Measurements from ENCODE around the gene SLC6A3.
"Not testable (repeated sequence)": the region's sequence is repeated elsewhere in the genome, so short reads cannot be mapped to it uniquely, and the experiment has no call there.

The SLC6A3 gene

DNA sequence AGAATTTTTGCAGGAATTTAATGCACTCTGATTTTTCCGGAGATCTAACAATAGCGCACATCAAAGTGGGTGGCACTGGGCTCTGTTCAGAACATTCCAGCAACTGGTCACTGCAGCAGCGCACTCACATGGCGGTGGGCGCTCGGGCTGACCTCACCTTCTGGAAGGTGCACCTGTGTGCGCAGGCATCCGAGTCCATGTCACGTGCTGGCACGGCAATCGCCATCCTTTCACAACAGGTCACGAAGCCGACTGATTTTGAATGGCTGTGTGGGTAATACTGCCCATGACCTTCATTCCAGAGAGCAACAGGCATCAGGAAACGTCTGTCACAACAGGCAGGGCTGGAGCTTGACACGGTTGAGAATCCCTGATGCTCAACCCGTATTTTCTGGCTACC, 81.7 kb downstream of the SLC6A3 start:
- no peak for TF ChIP-seq ZFX (IDR thresholded peaks at IDR 0.05)
- TF ChIP-seq, protein P1, sequence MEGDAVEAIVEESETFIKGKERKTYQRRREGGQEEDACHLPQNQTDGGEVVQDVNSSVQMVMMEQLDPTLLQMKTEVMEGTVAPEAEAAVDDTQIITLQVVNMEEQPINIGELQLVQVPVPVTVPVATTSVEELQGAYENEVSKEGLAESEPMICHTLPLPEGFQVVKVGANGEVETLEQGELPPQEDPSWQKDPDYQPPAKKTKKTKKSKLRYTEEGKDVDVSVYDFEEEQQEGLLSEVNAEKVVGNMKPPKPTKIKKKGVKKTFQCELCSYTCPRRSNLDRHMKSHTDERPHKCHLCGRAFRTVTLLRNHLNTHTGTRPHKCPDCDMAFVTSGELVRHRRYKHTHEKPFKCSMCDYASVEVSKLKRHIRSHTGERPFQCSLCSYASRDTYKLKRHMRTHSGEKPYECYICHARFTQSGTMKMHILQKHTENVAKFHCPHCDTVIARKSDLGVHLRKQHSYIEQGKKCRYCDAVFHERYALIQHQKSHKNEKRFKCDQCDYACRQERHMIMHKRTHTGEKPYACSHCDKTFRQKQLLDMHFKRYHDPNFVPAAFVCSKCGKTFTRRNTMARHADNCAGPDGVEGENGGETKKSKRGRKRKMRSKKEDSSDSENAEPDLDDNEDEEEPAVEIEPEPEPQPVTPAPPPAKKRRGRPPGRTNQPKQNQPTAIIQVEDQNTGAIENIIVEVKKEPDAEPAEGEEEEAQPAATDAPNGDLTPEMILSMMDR (conservative IDR thresholded peaks at IDR 0.05) = no peak
- H3K27ac ChIP-seq = peak overlapping the region; percentile 74

DNA sequence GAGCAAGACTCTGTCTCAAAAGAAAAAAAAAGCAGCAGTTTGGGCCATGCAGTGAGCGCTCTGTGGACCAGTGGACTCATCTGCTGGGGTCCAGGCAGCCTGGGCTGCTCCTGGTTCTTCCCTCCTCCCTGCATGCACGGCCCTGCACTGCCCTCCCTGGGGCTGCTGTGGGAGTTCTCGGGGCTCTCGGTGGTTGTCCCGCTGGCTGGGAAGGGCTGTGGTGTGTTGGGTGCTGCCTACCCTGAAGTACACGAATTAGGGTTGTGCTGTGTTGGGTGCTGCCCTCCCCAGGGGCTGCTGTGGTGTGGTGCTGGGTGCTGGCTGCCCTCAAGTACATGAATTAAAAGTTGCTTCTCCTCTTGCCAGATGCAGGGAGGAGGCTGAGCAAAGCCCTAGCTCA, 82.1 kb downstream of the SLC6A3 start:
- H3K27ac ChIP-seq = peak overlapping the region; percentile 74
- TF ChIP-seq, protein P1 (conservative IDR thresholded peaks at IDR 0.05) = no peak
- no peak for TF ChIP-seq ZFX (IDR thresholded peaks at IDR 0.05)

DNA sequence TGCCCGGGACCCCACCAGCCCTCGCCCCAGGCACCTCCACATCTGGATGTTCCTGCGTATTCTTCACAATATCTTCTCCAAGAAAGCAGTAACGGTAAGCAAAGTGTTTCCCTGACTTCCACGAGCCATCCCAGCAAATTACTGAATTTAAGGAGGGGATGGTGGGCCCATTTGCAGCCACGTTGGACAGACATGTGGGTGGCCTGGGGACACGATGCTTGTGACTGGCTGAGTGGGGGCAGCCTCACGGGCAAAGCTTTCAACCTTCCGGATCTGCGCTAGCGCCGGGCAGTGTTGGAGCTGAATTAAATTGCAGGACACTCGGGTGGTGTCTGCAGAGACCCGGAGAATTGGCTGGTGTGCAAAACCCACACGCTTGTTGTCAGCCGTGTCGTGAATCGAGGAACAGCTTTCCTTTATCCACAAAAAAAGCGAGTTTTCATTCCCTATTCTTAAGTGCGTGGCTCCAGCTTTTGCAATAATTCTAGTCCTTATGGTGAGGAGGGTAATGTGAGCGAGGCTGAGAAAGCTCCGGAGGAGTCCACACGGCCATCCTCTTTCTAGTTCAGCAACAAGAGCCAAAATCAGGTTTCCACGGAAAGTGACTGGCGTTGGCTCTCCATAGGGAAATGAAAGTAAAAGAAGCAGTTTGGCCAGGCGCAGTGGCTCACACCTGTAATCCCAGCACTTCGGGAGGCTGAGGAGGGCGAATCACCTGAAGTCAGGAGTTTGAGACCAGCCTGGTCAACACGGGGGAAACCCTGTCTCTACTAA, 82.8 kb downstream of the SLC6A3 start:
- H3K27ac ChIP-seq = peak overlapping the region; percentile 74
- no peak for TF ChIP-seq ZFX (IDR thresholded peaks at IDR 0.05)
- TF ChIP-seq, protein P1 (conservative IDR thresholded peaks at IDR 0.05) = no peak

DNA sequence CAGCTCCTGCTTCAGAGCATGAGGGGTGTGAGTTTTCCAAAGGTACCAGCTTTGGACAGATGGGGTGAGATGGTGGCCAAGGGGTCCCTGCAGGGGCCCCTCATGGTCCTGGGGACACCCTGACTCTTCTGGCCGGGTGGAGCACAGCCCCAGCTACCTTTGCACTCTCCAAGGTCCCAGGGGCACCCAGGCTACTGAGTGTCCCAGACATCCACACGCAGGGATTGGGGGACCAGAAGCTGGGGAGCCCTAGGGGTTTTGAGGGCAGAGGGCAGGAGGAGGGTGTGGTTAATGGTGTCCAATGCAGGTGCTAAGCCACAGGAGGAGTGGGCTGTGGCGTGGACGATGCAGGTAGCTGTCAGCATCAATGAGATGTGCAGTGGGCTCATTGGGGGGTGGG, 84.4 kb downstream of the SLC6A3 start:
- no peak for TF ChIP-seq ZFX (IDR thresholded peaks at IDR 0.05)
- TF ChIP-seq, protein P1 (conservative IDR thresholded peaks at IDR 0.05) = no peak

DNA sequence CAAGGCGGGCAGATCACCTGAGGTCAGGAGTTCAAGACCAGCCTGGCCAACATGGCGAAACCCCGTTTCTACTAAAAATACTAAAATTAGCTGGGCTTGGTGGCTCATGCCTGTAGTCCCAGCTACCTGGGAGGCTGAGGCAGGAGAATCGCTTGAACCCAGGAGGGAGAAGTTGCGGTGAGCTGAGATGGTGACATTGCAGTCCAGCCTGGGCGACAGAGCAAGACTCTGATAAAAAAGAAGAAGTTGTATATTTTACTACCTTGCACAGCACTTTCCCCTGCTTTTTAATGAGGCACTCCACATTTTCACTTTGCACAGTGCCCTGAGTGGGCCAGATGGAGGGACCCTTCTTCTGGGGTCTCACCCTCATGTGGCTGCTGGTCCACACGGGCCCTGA, 84.9 kb downstream of the SLC6A3 start:
- not testable (repeated sequence) for H3K27ac ChIP-seq

More for the DNA sequence above, 84.4 kb downstream of the SLC6A3 start:
- H3K27ac ChIP-seq = no peak overlapping the region

DNA sequence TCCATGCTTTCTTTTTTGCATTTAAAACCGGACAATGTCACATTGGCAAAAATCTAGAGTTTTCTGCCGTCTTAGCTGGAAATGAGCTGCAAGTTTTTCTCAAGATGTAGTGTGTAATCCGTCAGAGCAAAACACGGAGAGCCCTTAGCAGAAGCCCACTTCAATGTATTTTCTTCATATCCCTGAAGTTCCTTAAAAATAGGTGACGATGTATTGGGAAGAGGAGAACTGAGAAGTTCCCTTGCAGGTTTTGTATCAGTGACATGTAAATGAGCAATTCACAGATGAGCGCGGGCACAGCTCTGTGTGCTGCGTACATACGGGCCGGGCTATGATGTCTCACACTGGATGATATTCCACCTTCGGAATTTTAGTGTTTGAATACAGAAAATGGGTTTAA, 85.5 kb downstream of the SLC6A3 start:
- H3K27ac ChIP-seq = no peak overlapping the region
- TF ChIP-seq, protein P1 (conservative IDR thresholded peaks at IDR 0.05) = no peak
- TF ChIP-seq ZFX (IDR thresholded peaks at IDR 0.05) = no peak

DNA sequence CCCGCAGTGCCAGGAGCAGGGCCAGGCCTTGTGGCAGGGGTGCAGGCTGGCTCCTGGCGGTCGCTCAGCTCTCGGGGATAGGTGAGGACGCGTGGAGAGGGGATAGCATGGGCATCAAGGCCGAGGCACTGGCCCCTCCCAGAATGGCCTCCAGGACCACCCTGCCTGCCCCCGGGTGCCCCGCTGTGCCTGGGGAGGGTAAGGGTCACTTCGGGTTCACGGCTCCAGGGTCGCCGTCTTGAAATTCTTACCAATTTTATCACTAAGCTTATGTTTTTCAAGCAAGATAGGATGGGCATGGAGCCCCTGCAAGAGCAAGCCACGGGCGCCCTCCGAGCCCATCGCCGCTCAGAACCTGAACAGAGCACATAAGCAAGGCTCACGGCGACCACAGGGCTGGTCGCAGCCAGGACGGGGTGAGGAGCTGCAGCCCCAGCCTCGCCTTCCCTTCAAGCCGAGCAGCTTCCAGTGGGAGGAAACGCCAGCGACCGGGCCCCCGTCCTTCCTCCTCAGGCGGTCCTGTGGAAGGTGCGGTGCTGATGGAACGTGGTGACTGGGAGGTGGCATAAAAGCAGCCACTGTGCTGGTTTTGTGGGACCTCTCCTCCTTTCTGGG, 86.1 kb downstream of the SLC6A3 start:
- H3K27ac ChIP-seq = no peak overlapping the region
- TF ChIP-seq, protein P1 (conservative IDR thresholded peaks at IDR 0.05) = no peak
- TF ChIP-seq ZFX (IDR thresholded peaks at IDR 0.05) = no peak

DNA sequence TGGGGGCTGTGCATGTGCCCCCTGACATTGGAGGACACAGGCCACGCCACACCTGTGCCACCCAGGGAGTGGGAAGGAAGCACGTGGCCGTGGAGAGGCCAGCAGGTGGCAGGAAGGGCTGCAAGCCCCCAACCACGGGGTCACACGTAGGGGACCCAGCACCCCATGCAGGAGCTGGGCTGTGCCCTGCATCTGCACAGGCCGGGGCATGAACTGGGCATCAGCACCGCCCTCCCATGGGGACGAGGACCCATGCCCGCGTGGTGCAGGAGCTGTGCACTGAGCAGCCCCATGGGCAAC, 86.6 kb downstream of the SLC6A3 start:
- TF ChIP-seq, protein P1 (conservative IDR thresholded peaks at IDR 0.05) = no peak
- TF ChIP-seq ZFX (IDR thresholded peaks at IDR 0.05) = no peak
- H3K27ac ChIP-seq = no peak overlapping the region

Measured in C4-2B (cell line).